ENCODE measurements around the gene ADRA2C.

The ADRA2C gene

DNA sequence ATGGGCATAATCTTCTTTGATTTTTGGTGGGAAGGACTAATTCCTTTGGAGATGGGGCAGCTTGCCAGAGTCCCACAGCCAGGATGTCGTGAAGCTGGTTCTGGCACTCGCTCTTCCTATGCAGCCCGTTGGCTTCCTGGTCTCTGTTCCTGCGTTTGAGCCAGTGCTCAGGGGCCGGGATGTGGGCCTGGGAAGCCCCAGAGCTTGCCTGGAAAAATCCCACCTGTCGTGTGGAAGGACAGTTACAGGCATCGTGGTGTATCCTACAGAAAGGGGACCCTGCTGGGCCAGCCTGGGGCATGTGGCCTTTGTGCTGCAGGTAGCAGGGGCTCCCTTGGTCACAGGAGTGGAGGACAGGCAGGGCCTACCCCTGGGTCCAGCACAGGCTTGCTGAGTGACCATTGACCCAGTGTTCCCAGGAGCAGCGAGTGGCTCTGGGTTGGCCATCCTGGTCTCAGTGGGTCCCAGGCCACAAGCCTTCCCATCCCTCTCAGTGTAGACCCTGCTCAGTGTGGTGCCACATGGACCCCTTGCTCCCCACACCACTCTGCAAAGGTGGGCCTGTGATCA is 50.2 kb downstream of the ADRA2C start:
- no peak for DNase-seq

DNA sequence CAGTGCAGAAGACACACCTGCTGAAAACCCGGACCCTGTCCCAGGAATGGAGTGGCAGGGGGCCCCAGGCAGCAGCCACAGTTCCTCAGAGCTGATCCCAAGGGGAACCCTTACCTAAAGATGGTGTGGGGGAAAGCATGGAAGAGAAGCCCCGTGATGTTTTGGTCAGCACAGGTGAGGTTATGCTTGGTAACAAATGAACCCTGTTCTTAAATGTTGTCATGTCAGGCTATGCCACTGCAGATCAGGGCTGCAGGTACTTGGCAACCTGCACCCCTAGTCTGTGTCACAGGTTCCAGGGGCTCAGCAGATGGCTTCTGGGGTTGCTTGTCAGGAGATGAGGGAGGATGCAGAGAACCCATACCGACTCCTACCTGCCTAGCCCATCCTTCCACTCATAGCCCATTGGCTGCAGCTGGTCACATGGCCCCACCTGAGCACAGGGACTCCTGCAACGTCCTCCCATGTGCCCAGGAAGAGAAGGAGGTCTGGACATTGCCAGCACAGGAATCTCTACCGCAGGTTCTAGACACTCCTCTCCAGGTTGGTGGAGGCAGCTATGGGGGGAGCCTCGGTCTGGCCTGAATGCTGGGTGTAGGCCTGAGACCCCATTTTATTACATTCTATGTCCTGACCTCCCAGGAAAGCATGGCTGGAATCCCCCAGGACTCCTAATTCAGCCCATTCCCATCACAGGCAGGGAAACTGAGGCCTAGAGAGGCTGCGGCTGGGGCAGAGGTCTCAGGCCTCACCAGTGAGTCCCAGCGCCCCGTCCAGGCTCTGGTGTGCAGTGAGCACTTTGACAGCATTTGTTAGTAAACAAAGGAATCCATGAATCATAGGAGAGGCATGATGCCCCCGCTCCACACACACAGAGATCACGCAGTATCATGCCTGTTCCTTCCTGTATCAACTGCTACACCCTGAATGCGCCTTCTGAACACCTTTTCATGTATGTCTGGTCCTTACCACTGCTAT is 51.1 kb downstream of the ADRA2C start:
- DNase-seq = no peak

Measured in GDM1 (cell line).